Caco-2 (cell line): ENCODE measurements around the gene MRPS10. TPM values are rescaled to one million over a fixed set of nuclear protein-coding genes. Genes with fewer than 3 reads are reported as not detected.

Experiments
- BruUV-seq: library from RNA; stranded (reverse); fragments of 400-500 nt; replicated peaks from 2 replicates; lab custom pipeline; 2021; lab: Mats Ljungman, UMichigan
- CTCF ChIA-PET: fragments of 300-600 bp; sonication (Branson Sonifier 250); formaldehyde crosslinking; loops from one replicate; lab custom pipeline; 2022; ENCODE audit warnings: antibody characterized with exemption; lab: Charles Lee
- POLR2A ChIA-PET: fragments of 300-600 bp; sonication (Branson Sonifier 250); formaldehyde crosslinking; loops from one replicate; lab custom pipeline; 2022; ENCODE audit warnings: antibody characterized with exemption; lab: Charles Lee
- DNase-seq, 2 experiments: peaks; one replicate each; pipeline versions ENCODE4 v3.0.0 to v3.0.0-alpha.2; 2020 to 2022
- H3K27me3 ChIP-seq: replicated peaks from 2 replicates; pipeline ENCODE4 v1.6.0; 2011; ENCODE audit warnings: low read length; ENCODE audit not compliant: control insufficient read depth, insufficient read depth
- H3K36me3 ChIP-seq: 2 replicates; pipeline ENCODE4 v1.5.1; 2011; ENCODE audit warnings: low read length; ENCODE audit not compliant: control insufficient read depth, insufficient read depth
- H3K4me1 ChIP-seq: fragments of 250-450 bp; sonication (Bioruptor Pico); 2 replicates; pipeline ENCODE4 v1.5.1; 2020; ENCODE audit warnings: mild to moderate bottlenecking
- H3K4me3 ChIP-seq: 2 replicates; pipeline ENCODE4 v1.5.1; 2011; ENCODE audit warnings: low read depth, mild to moderate bottlenecking, control low read depth, low read length
- H3K9me3 ChIP-seq: fragments of 250-450 bp; sonication (Bioruptor Pico); 2 replicates; pipeline ENCODE4 v1.5.1; 2020; ENCODE audit warnings: mild to moderate bottlenecking, moderate library complexity
- H3K27ac Mint-ChIP-seq: one replicate; pipeline ENCODE4 v1.8.0; 2022; ENCODE audit warnings: mixed read lengths; ENCODE audit not compliant: unreplicated experiment
- H3K27me3 Mint-ChIP-seq: one replicate; pipeline ENCODE4 v1.8.0; 2022; ENCODE audit warnings: mixed read lengths; ENCODE audit not compliant: insufficient read depth, unreplicated experiment
- H3K36me3 Mint-ChIP-seq: one replicate; pipeline ENCODE4 v1.8.0; 2022; ENCODE audit warnings: mild to moderate bottlenecking, mixed read lengths; ENCODE audit not compliant: insufficient read depth, unreplicated experiment
- H3K4me1 Mint-ChIP-seq: one replicate; pipeline ENCODE4 v1.8.0; 2022; ENCODE audit warnings: low read depth, mixed read lengths; ENCODE audit not compliant: unreplicated experiment
- H3K4me3 Mint-ChIP-seq: one replicate; pipeline ENCODE4 v1.8.0; 2022; ENCODE audit warnings: mild to moderate bottlenecking, moderate library complexity, mixed read lengths; ENCODE audit not compliant: unreplicated experiment
- H3K9me3 Mint-ChIP-seq: one replicate; pipeline ENCODE4 v1.8.0; 2022; ENCODE audit warnings: mixed read lengths; ENCODE audit not compliant: unreplicated experiment
- CTCF ChIP-seq, 2 experiments: fragments of 200-600 bp in 1 of 2; IDR thresholded peaks; 1 replicate in 1 of 2; 2 replicates in 1 of 2; pipeline versions ENCODE4 v1.5.1 to v1.8.0; 2011 to 2022; ENCODE audit warnings: antibody characterized with exemption in 1 of 2, control low read depth in 1 of 2, inconsistent platforms in 1 of 2, low read depth in 1 of 2, low read length in 1 of 2, mild to moderate bottlenecking in 1 of 2, moderate library complexity in 1 of 2; ENCODE audit not compliant: insufficient read depth in 1 of 2, severe bottlenecking in 1 of 2, unreplicated experiment in 1 of 2
- intact Hi-C: fragments of 100-400 bp; cut with micrococcal nuclease; formaldehyde crosslinking; loops from one replicate; pipeline ENCODE4 v1.10.0; 2022; ENCODE audit not compliant: unreplicated experiment
- total RNA-seq: library from RNA; stranded (reverse); gene quantifications from 2 replicates; pipeline ENCODE4 v1.2.3, GENCODE V29; 2022

MRPS10 gene
- total RNA-seq, 1 experiment from 2014 or later, result 38.6 TPM

- Mint-ChIP-seq H3K27me3 (no peaks in the 10 kb centered on the region), H3K4me3 (no peak overlapping the region), H3K36me3 (no peaks in the 10 kb centered on the region), H3K27ac (no peak overlapping the region), H3K4me1 (peaks cover 7% of the 10 kb centered on the region), H3K9me3 (no peaks in the 10 kb centered on the region)
- ChIA-PET CTCF (interaction anchor here (0.6 kb wide), 1 partner anchor 55 kb away, joined by 5 read pairs; no protein-coding TSS in a partner anchor), POLR2A (no interaction called here)
- intact Hi-C loops, result no loop called here
- no TSS peak for BruUV-seq
- TF ChIP-seq CTCF (IDR thresholded peaks at IDR 0.05; ENCODE audit: insufficient read depth in 1 of 2, low read depth in 1 of 2, low read length in 1 of 2, severe bottlenecking in 1 of 2, unreplicated experiment in 1 of 2), result no peak
- H3K9me3 ChIP-seq, result no peaks in the 10 kb centered on the region
- H3K36me3 ChIP-seq, result no peaks in the 10 kb centered on the region
- no peaks in the 10 kb centered on the region for H3K4me1 ChIP-seq
- no peak overlapping the region for H3K4me3 ChIP-seq
- no peak for DNase-seq
- no peaks in the 10 kb centered on the region for H3K27me3 ChIP-seq
Observed at GRCh38 chr6:42182101-42182500, 35.6 kb downstream of the MRPS10 start.

GRCh38 chr6:42179945-42180313 lies 37.7 kb downstream of the MRPS10 start:
- POLR2A ChIA-PET, result no interaction called here
- H3K4me1 Mint-ChIP-seq, result peaks cover 7% of the 10 kb centered on the region
- TF ChIP-seq CTCF (IDR thresholded peaks at IDR 0.05; ENCODE audit: insufficient read depth in 1 of 2, low read depth in 1 of 2, low read length in 1 of 2, severe bottlenecking in 1 of 2, unreplicated experiment in 1 of 2), result no peak
- no peak for DNase-seq
- no peaks in the 10 kb centered on the region for H3K36me3 Mint-ChIP-seq
- Histone ChIP-seq H3K27me3 (no peaks in the 10 kb centered on the region), H3K9me3 (no peaks in the 10 kb centered on the region), H3K4me3 (no peak overlapping the region), H3K36me3 (no peaks in the 10 kb centered on the region), H3K4me1 (no peaks in the 10 kb centered on the region)
- no peaks in the 10 kb centered on the region for H3K27me3 Mint-ChIP-seq
- no peak overlapping the region for H3K4me3 Mint-ChIP-seq
- no peak overlapping the region for H3K27ac Mint-ChIP-seq
- no peaks in the 10 kb centered on the region for H3K9me3 Mint-ChIP-seq
- CTCF ChIA-PET, result interaction anchor here (1.1 kb wide), 2 partner anchors 12 to 35 kb away, joined by 3 to 4 read pairs; no protein-coding TSS in a partner anchor
- no TSS peak for BruUV-seq
- intact Hi-C loops, result no loop called here

GRCh38 chr6:42179261-42179944 lies 38.3 kb downstream of the MRPS10 start:
- no peaks in the 10 kb centered on the region for H3K36me3 Mint-ChIP-seq
- BruUV-seq, result no TSS peak
- H3K4me1 Mint-ChIP-seq, result peaks cover 7% of the 10 kb centered on the region
- TF ChIP-seq CTCF (IDR thresholded peaks at IDR 0.05; ENCODE audit: insufficient read depth in 1 of 2, low read depth in 1 of 2, low read length in 1 of 2, severe bottlenecking in 1 of 2, unreplicated experiment in 1 of 2), result no peak
- intact Hi-C loops, result no loop called here
- H3K27ac Mint-ChIP-seq, result no peak overlapping the region
- Histone ChIP-seq H3K9me3 (no peaks in the 10 kb centered on the region), H3K27me3 (no peaks in the 10 kb centered on the region), H3K4me1 (no peaks in the 10 kb centered on the region), H3K4me3 (no peak overlapping the region), H3K36me3 (no peaks in the 10 kb centered on the region)
- H3K9me3 Mint-ChIP-seq, result no peaks in the 10 kb centered on the region
- no peak for DNase-seq
- no peak overlapping the region for H3K4me3 Mint-ChIP-seq
- ChIA-PET CTCF (interaction anchor here (1.1 to 1.3 kb wide), 3 partner anchors 11 to 37 kb away, joined by 3 to 4 read pairs (median 3); partner anchors contain the start of gene C6orf132), POLR2A (no interaction called here)
- no peaks in the 10 kb centered on the region for H3K27me3 Mint-ChIP-seq
